ENCODE data around the gene A2M. TPM values are rescaled to one million over a fixed set of nuclear protein-coding genes. Genes with fewer than 3 reads are reported as not detected.

Gene A2M
- total and polyA plus RNA-seq, 2 of the 13 experiments (the other 11 are each of a cell fraction or from before 2014, with no cell fraction given): 2,807 to 6,551 TPM

DNA sequence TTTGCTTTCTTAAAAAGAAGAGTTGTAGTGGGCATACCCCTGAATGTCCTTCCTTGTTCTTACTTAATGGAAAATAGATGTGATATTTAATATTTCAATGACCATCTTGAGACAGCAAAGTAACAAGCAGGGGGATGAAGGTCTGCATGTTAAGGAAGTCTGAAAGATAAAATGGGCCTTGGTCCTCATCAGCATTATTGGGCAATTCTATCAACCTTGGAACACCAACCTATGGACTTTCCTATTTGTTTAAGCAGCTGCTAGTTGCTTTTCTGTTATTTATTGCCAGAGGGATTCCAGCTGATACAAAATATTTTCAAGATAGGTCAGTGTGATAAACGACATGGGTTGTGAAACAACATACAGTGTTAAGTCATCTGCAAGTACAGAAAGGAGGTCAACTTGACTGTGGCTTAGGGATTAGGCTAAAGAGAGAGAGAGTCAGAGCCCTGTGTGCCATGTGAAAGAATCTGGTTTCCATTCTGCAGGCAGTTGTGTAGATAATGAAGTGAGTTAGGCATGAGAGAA, 16.4 kb upstream of the A2M start (continued):
- TF ChIP-seq MIER3 (CRISPR knock-in tag; IDR thresholded peaks at IDR 0.05; ENCODE audit: borderline replicate concordance): peak; percentile 76; the same call in 1 of the 2 replicates
- TF ChIP-seq, protein P1, sequence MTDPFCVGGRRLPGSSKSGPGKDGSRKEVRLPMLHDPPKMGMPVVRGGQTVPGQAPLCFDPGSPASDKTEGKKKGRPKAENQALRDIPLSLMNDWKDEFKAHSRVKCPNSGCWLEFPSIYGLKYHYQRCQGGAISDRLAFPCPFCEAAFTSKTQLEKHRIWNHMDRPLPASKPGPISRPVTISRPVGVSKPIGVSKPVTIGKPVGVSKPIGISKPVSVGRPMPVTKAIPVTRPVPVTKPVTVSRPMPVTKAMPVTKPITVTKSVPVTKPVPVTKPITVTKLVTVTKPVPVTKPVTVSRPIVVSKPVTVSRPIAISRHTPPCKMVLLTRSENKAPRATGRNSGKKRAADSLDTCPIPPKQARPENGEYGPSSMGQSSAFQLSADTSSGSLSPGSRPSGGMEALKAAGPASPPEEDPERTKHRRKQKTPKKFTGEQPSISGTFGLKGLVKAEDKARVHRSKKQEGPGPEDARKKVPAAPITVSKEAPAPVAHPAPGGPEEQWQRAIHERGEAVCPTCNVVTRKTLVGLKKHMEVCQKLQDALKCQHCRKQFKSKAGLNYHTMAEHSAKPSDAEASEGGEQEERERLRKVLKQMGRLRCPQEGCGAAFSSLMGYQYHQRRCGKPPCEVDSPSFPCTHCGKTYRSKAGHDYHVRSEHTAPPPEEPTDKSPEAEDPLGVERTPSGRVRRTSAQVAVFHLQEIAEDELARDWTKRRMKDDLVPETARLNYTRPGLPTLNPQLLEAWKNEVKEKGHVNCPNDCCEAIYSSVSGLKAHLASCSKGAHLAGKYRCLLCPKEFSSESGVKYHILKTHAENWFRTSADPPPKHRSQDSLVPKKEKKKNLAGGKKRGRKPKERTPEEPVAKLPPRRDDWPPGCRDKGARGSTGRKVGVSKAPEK (CRISPR knock-in tag; IDR thresholded peaks at IDR 0.05; ENCODE audit: borderline replicate concordance): peak; percentile 74; the same call in 1 of the 2 replicates
- TF ChIP-seq, protein P2, sequence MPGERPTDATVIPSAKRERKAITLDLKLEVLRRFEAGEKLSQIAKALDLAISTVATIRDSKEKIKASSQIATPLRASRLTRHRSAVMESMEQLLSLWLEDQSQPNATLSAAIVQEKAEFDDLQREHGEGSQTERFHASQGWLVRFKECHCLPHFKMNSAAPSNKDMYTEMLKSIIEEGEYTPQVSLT (CRISPR knock-in tag; IDR thresholded peaks at IDR 0.05; ENCODE audit: borderline replicate concordance, low read depth): no peak
- TF ChIP-seq, protein P3, sequence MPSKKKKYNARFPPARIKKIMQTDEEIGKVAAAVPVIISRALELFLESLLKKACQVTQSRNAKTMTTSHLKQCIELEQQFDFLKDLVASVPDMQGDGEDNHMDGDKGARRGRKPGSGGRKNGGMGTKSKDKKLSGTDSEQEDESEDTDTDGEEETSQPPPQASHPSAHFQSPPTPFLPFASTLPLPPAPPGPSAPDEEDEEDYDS (CRISPR knock-in tag; IDR thresholded peaks at IDR 0.05): peak; percentile 77
- TF ChIP-seq PAF1 (CRISPR knock-in tag; IDR thresholded peaks at IDR 0.05): no peak
- TF ChIP-seq U2AF1 (optimal IDR thresholded peaks at IDR 0.05; ENCODE audit: low read depth, low read length): no peak
- peak; percentile 66 for TF ChIP-seq GATAD1 (CRISPR knock-in tag; IDR thresholded peaks at IDR 0.05)
- TF ChIP-seq JUNB (CRISPR knock-in tag; IDR thresholded peaks at IDR 0.05; ENCODE audit: borderline replicate concordance): peak; percentile 80; the same call in 1 of the 2 replicates
- TF ChIP-seq YY1 (IDR thresholded peaks at IDR 0.05; ENCODE audit: insufficient read depth, insufficient replicate concordance, low read depth, low read length): peak; percentile 25
- TF ChIP-seq POLR2A (IDR thresholded peaks at IDR 0.05; ENCODE audit: insufficient read depth in 1 of 2, low read depth in 2 of 2, low read length in 2 of 2): peak in 1 of 2 experiments; percentile 46; a peak in 1 of 4 replicates
- TF ChIP-seq MYNN (CRISPR knock-in tag; IDR thresholded peaks at IDR 0.05; ENCODE audit: low read depth): no peak
- TF ChIP-seq KDM4B (CRISPR knock-in tag; IDR thresholded peaks at IDR 0.05): peak; percentile 93
- TF ChIP-seq, protein P4, sequence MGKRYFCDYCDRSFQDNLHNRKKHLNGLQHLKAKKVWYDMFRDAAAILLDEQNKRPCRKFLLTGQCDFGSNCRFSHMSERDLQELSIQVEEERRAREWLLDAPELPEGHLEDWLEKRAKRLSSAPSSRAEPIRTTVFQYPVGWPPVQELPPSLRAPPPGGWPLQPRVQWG (CRISPR knock-in tag; IDR thresholded peaks at IDR 0.05; ENCODE audit: borderline replicate concordance, low read depth): no peak
- no peak for TF ChIP-seq ZNF713 (CRISPR knock-in tag; IDR thresholded peaks at IDR 0.05)
- no peak for TF ChIP-seq KLF11 (CRISPR knock-in tag; IDR thresholded peaks at IDR 0.05)
- TF ChIP-seq SRSF4 (IDR thresholded peaks at IDR 0.05; ENCODE audit: low read depth, low read length, poor library complexity, severe bottlenecking): no peak
- TF ChIP-seq, protein P5, sequence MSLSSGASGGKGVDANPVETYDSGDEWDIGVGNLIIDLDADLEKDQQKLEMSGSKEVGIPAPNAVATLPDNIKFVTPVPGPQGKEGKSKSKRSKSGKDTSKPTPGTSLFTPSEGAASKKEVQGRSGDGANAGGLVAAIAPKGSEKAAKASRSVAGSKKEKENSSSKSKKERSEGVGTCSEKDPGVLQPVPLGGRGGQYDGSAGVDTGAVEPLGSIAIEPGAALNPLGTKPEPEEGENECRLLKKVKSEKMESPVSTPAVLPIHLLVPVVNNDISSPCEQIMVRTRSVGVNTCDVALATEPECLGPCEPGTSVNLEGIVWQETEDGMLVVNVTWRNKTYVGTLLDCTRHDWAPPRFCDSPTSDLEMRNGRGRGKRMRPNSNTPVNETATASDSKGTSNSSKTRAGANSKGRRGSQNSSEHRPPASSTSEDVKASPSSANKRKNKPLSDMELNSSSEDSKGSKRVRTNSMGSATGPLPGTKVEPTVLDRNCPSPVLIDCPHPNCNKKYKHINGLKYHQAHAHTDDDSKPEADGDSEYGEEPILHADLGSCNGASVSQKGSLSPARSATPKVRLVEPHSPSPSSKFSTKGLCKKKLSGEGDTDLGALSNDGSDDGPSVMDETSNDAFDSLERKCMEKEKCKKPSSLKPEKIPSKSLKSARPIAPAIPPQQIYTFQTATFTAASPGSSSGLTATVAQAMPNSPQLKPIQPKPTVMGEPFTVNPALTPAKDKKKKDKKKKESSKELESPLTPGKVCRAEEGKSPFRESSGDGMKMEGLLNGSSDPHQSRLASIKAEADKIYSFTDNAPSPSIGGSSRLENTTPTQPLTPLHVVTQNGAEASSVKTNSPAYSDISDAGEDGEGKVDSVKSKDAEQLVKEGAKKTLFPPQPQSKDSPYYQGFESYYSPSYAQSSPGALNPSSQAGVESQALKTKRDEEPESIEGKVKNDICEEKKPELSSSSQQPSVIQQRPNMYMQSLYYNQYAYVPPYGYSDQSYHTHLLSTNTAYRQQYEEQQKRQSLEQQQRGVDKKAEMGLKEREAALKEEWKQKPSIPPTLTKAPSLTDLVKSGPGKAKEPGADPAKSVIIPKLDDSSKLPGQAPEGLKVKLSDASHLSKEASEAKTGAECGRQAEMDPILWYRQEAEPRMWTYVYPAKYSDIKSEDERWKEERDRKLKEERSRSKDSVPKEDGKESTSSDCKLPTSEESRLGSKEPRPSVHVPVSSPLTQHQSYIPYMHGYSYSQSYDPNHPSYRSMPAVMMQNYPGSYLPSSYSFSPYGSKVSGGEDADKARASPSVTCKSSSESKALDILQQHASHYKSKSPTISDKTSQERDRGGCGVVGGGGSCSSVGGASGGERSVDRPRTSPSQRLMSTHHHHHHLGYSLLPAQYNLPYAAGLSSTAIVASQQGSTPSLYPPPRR (CRISPR knock-in tag; IDR thresholded peaks at IDR 0.05; ENCODE audit: borderline replicate concordance): peak; percentile 99
- no peak for TF ChIP-seq ZNF777 (CRISPR knock-in tag; IDR thresholded peaks at IDR 0.05)
- TF ChIP-seq, protein P6, sequence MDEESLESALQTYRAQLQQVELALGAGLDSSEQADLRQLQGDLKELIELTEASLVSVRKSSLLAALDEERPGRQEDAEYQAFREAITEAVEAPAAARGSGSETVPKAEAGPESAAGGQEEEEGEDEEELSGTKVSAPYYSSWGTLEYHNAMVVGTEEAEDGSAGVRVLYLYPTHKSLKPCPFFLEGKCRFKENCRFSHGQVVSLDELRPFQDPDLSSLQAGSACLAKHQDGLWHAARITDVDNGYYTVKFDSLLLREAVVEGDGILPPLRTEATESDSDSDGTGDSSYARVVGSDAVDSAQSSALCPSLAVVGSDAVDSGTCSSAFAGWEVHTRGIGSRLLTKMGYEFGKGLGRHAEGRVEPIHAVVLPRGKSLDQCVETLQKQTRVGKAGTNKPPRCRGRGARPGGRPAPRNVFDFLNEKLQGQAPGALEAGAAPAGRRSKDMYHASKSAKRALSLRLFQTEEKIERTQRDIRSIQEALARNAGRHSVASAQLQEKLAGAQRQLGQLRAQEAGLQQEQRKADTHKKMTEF (CRISPR knock-in tag; IDR thresholded peaks at IDR 0.05): peak; percentile 98

All from HepG2 (cell line).